ENCODE results near the gene TMEM132D. TPM values are rescaled to one million over a fixed set of nuclear protein-coding genes. Genes with fewer than 3 reads are reported as not detected.

The TMEM132D gene
- total RNA-seq, 1 experiment from 2014 or later, result not detected

- H3K27ac ChIP-seq (ENCODE audit: low read depth, low read length, poor library complexity, severe bottlenecking), result no peak overlapping the region
- H3K4me1 ChIP-seq (ENCODE audit: insufficient read depth, low read length, poor library complexity, severe bottlenecking), result no peaks in the 10 kb centered on the region
- CTCF ChIA-PET, result no interaction called here
These were observed 506 bp downstream of the TMEM132D start for GRCh38 chr12:129903092-129903945.

GRCh38 chr12:129902371-129903091 is 1.3 kb downstream of the TMEM132D start:
- H3K9me3 ChIP-seq (ENCODE audit: low read depth, low read length, poor library complexity, severe bottlenecking), result no peaks in the 10 kb centered on the region
- H3K27ac ChIP-seq (ENCODE audit: low read depth, low read length, poor library complexity, severe bottlenecking), result no peak overlapping the region
- DNase-seq (ENCODE audit: low spot score), result no peak
- ChIA-PET POLR2A (ENCODE audit: low non-redundant PET) (no interaction called here), CTCF (no interaction called here)
- no TSS peak for BruUV-seq (replicated peaks)
- peaks cover 32% of the 10 kb centered on the region for H3K27me3 ChIP-seq (replicated peaks; ENCODE audit: insufficient read depth, low read depth, low read length, poor library complexity)
- no peak overlapping the region for H3K4me3 ChIP-seq (ENCODE audit: low read depth, low read length, poor library complexity, severe bottlenecking)
- no peaks in the 10 kb centered on the region for H3K4me1 ChIP-seq (ENCODE audit: insufficient read depth, low read length, poor library complexity, severe bottlenecking)
- TF ChIP-seq CTCF (conservative IDR thresholded peaks at IDR 0.05; ENCODE audit: low read depth, low read length) (no peak), EZH2 (IDR thresholded peaks at IDR 0.05; ENCODE audit: borderline replicate concordance, low read depth, low read length, poor library complexity, severe bottlenecking) (no peak)
- intact Hi-C loops (cut with micrococcal nuclease; ENCODE audit: unreplicated experiment), result no loop called here
- H3K36me3 ChIP-seq (ENCODE audit: insufficient read depth, low read length, poor library complexity, severe bottlenecking), result no peaks in the 10 kb centered on the region

More at GRCh38 chr12:129903092-129903945, 506 bp downstream of the TMEM132D start:
- Histone ChIP-seq H3K36me3 (ENCODE audit: insufficient read depth, low read length, poor library complexity, severe bottlenecking) (no peaks in the 10 kb centered on the region), H3K9me3 (ENCODE audit: low read depth, low read length, poor library complexity, severe bottlenecking) (no peaks in the 10 kb centered on the region), H3K4me3 (ENCODE audit: low read depth, low read length, poor library complexity, severe bottlenecking) (no peak overlapping the region), H3K27me3 (replicated peaks; ENCODE audit: insufficient read depth, low read depth, low read length, poor library complexity) (peaks cover 32% of the 10 kb centered on the region)
- BruUV-seq (replicated peaks), result no TSS peak
- intact Hi-C loops (cut with micrococcal nuclease; ENCODE audit: unreplicated experiment), result no loop called here
- no peak for DNase-seq (ENCODE audit: low spot score)
- POLR2A ChIA-PET (ENCODE audit: low non-redundant PET), result no interaction called here
- TF ChIP-seq EZH2 (IDR thresholded peaks at IDR 0.05; ENCODE audit: borderline replicate concordance, low read depth, low read length, poor library complexity, severe bottlenecking) (no peak), CTCF (conservative IDR thresholded peaks at IDR 0.05; ENCODE audit: low read depth, low read length) (no peak)

- no peaks in the 10 kb centered on the region for H3K4me1 ChIP-seq (ENCODE audit: insufficient read depth, low read length, poor library complexity, severe bottlenecking)
- no TSS peak for BruUV-seq (replicated peaks)
These were observed 2.6 kb downstream of the TMEM132D start for GRCh38 chr12:129901254-129901653.

More at GRCh38 chr12:129901254-129901653, 2.6 kb downstream of the TMEM132D start:
- H3K36me3 ChIP-seq (ENCODE audit: insufficient read depth, low read length, poor library complexity, severe bottlenecking), result no peaks in the 10 kb centered on the region
- no peak overlapping the region for H3K27ac ChIP-seq (ENCODE audit: low read depth, low read length, poor library complexity, severe bottlenecking)
- POLR2A ChIA-PET (ENCODE audit: low non-redundant PET), result no interaction called here
- H3K27me3 ChIP-seq (replicated peaks; ENCODE audit: insufficient read depth, low read depth, low read length, poor library complexity), result peaks cover 30% of the 10 kb centered on the region
- intact Hi-C loops (cut with micrococcal nuclease; ENCODE audit: unreplicated experiment), result no loop called here
- no peak overlapping the region for H3K4me3 ChIP-seq (ENCODE audit: low read depth, low read length, poor library complexity, severe bottlenecking)
- no peaks in the 10 kb centered on the region for H3K9me3 ChIP-seq (ENCODE audit: low read depth, low read length, poor library complexity, severe bottlenecking)
- CTCF ChIA-PET, result no interaction called here
- no peak for DNase-seq (ENCODE audit: low spot score)
- TF ChIP-seq EZH2 (IDR thresholded peaks at IDR 0.05; ENCODE audit: borderline replicate concordance, low read depth, low read length, poor library complexity, severe bottlenecking) (no peak), CTCF (conservative IDR thresholded peaks at IDR 0.05; ENCODE audit: low read depth, low read length) (no peak)
